CD4-positive, alpha-beta T cell treated with Interleukin-6 for 4 hours (primary cell): ENCODE results near the gene NTN5.

ENCODE experiments used
- DNase-seq: peaks from one replicate; pipeline ENCODE4 v3.0.0-alpha.2; 2020; ENCODE audit warnings: mixed read lengths

NTN5 gene

GRCh38 chr19:48613024-48613851 is 59.6 kb downstream of the NTN5 start:
- no peak for DNase-seq

DNA sequence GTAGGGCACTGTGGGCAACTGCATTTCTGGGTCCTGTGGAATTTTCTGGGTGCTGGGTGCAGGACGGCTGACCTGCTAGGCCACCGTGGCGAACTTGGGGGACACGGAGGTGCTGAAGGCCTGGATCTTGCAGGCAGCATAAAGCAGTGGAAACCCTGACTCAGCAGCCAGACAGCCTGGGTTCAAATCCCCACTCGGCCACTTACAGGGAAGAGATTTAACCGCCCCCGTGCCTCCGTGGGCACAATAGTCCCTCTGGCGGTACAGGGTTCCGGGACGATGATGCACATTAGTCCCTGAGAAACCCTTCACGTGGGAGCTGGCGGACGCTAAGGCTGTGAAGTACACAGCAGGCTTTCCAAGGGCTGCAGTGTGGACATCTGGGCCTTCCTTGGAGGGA is 60.9 kb downstream of the NTN5 start:
- DNase-seq: no peak
